Breast epithelium (tissue), 4 donors: ENCODE data around the gene BDKRB1. TPM values are rescaled to one million over a fixed set of nuclear protein-coding genes. Genes with fewer than 3 reads are reported as not detected.
A peak's percentile ranks its signal among the peaks of the same experiment; 100 is the strongest.

Experiments
- DNase-seq, 2 donors: peaks; one replicate each; pipeline ENCODE4 v3.0.0-alpha.2; 2019; ENCODE audit warnings: low spot score in 2 of 2
- H3K27ac ChIP-seq, 2 donors: fragments of 200-600 bp; sonication (generic) in 1 of 2; one replicate each; pipeline ENCODE4 v1.5.1; 2016 to 2019; ENCODE audit warnings: mild to moderate bottlenecking in 1 of 2
- H3K27me3 ChIP-seq, 2 donors: fragments of 200-600 bp; sonication (generic) in 1 of 2; one replicate each; pipeline versions ENCODE4 v1.5.1 to v1.6.0; 2017 to 2019; ENCODE audit warnings: control low read depth in 1 of 2, mild to moderate bottlenecking in 1 of 2
- H3K36me3 ChIP-seq: fragments of 200-600 bp; one replicate; pipeline ENCODE4 v1.5.1; 2019
- H3K4me1 ChIP-seq, 2 donors: fragments of 200-600 bp; sonication (generic); one replicate each; pipeline ENCODE4 v1.5.1; 2016 to 2019; ENCODE audit warnings: control low read depth in 1 of 2
- H3K4me3 ChIP-seq, 3 donors: fragments of 200-600 bp; sonication (generic); 1 replicate in 2 of 3; 2 replicates in 1 of 3; pipeline ENCODE4 v1.5.1; 2016 to 2019; ENCODE audit warnings: mild to moderate bottlenecking in 3 of 3, moderate library complexity in 2 of 3
- H3K9me3 ChIP-seq, 2 donors: fragments of 200-600 bp; sonication (generic) in 1 of 2; one replicate each; pipeline ENCODE4 v1.5.1; 2016 to 2019; ENCODE audit warnings: control low read depth in 1 of 2
- POLR2A ChIP-seq: fragments of 450-650 bp; IDR thresholded peaks from one replicate; pipeline ENCODE4 v1.6.1; 2016; ENCODE audit warnings: antibody characterized with exemption, mild to moderate bottlenecking, moderate library complexity
- POLR2AphosphoS5 ChIP-seq, 3 donors: sonication (generic); formaldehyde crosslinking; IDR thresholded peaks; one replicate each; pipeline ENCODE4 v1.6.1; 2017; ENCODE audit warnings: antibody characterized with exemption in 3 of 3
- intact Hi-C: fragments of 100-400 bp; cut with DNase I; formaldehyde crosslinking; loops from one replicate; pipeline ENCODE4 v1.15.1; 2023; ENCODE audit warnings: low total_unique reads
- total RNA-seq, 3 donors: library from RNA; depleted of rRNA; stranded (reverse); fragments of >200 nt; gene quantifications; one replicate each; pipeline ENCODE4 v1.1.0, GENCODE V29; 2016
- TF ChIP-seq, protein P1 (sequence below), 3 donors: fragments of 450-650 bp; IDR thresholded peaks; one replicate each; pipeline ENCODE4 v1.5.1; 2016 to 2017; ENCODE audit warnings: antibody characterized with exemption in 3 of 3, mild to moderate bottlenecking in 3 of 3, moderate library complexity in 3 of 3

The BDKRB1 gene
- total RNA-seq, 3 donors from 2014 or later = 5.9 TPM; not detected in 2

DNA sequence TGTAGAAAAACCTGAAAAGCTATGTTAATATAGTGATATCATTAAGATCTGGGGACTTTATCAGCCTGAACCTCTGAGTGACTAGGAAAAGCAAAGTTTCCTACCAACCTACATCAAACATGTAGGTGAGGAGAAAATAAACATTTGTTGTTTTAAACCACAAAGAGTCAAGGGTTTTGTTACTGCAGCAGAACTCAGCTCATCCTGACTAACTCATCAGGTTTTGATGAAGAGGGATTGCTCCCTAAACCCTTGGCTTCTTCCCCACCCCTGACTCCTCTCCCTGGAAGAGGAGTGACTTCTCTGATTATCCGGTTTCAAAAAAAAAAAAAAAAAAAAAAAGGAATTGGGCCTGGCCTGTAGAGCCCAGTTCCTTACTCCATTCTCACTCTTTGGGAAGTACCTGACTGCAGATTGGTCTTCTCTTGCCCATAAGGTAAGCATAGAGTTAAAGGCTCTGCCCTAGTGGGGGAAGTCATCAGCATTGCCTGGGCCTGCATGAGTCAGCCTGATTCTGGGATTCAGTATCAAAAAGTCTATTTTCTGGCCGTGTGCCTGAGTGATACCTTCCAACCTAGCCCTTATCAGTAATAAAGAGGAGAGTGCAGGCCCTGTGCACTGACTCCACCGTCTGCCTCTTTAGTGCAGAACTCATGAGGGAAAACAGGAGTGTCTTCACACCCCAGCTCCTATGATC is 16.9 kb downstream of the BDKRB1 start:
- no peak for TF ChIP-seq POLR2A
- no peak overlapping the region for H3K27ac ChIP-seq
- H3K4me3 ChIP-seq = no peak overlapping the region
- H3K9me3 ChIP-seq = peaks cover 7 to 11% of the 10 kb centered on the region in 2 donors
- intact Hi-C loops = loop anchor here (10.0 kb wide), 1 partner anchor 168 kb away; no protein-coding TSS in a partner anchor
- H3K27me3 ChIP-seq = no peaks in the 10 kb centered on the region
- no peaks in the 10 kb centered on the region for H3K36me3 ChIP-seq
- no peak for DNase-seq
- no peaks in the 10 kb centered on the region for H3K4me1 ChIP-seq

DNA sequence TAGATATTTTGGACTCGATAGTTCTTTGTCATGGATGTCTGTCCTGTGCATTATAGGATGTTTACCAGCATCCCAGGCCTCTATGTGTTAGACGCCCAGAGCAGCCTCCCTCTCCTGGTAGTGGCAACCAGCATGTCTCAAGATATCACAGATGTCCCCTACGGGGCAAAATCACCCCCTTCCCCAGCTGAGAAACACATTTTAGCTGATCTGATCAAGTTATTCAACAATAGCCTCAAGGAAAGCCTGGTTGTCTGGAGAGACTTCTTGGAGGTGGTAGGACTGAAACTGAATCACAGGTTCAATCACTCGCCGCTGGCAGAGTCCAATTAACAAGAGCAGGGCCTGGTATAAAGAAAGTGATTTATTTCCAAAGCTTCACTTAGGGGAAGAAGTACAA is 17.6 kb downstream of the BDKRB1 start:
- no peaks in the 10 kb centered on the region for H3K4me1 ChIP-seq
- intact Hi-C loops = loop anchor here (10.0 kb wide), 1 partner anchor 169 kb away; no protein-coding TSS in a partner anchor
- no peaks in the 10 kb centered on the region for H3K36me3 ChIP-seq
- no peaks in the 10 kb centered on the region for H3K27me3 ChIP-seq
- peak overlapping the region in 1 of 2 donors; percentile 34 for H3K27ac ChIP-seq
- H3K4me3 ChIP-seq = no peak overlapping the region
- peaks cover 14 to 17% of the 10 kb centered on the region in 2 donors for H3K9me3 ChIP-seq
- no peak for DNase-seq
- TF ChIP-seq POLR2A (no peak), POLR2AphosphoS5 (IDR thresholded peaks at IDR 0.05) (no peak)
- TF ChIP-seq, protein P1, sequence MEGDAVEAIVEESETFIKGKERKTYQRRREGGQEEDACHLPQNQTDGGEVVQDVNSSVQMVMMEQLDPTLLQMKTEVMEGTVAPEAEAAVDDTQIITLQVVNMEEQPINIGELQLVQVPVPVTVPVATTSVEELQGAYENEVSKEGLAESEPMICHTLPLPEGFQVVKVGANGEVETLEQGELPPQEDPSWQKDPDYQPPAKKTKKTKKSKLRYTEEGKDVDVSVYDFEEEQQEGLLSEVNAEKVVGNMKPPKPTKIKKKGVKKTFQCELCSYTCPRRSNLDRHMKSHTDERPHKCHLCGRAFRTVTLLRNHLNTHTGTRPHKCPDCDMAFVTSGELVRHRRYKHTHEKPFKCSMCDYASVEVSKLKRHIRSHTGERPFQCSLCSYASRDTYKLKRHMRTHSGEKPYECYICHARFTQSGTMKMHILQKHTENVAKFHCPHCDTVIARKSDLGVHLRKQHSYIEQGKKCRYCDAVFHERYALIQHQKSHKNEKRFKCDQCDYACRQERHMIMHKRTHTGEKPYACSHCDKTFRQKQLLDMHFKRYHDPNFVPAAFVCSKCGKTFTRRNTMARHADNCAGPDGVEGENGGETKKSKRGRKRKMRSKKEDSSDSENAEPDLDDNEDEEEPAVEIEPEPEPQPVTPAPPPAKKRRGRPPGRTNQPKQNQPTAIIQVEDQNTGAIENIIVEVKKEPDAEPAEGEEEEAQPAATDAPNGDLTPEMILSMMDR (IDR thresholded peaks at IDR 0.05) = no peak

DNA sequence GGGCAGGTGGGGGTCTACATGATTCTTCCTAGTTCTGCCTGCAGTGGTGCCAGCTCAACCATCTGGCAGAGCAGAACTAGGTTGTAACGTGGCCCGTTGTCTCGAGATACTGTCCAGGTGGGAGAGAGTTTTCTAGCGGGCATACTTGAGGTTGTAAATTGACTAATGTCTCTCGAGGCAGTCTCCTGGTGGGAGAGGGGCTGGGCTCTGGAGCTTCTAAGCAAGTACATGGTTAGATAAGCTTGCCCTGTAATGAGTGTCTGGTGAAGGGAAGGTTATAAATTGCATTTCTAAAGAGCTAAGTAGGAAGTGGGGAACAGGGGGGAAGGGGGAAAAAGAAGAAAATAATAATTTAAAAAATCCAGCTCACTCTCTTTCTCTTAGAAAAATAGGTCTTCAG is 18.1 kb downstream of the BDKRB1 start:
- H3K36me3 ChIP-seq = no peaks in the 10 kb centered on the region
- intact Hi-C loops = loop anchor here (10.0 kb wide), 1 partner anchor 169 kb away; no protein-coding TSS in a partner anchor

DNA sequence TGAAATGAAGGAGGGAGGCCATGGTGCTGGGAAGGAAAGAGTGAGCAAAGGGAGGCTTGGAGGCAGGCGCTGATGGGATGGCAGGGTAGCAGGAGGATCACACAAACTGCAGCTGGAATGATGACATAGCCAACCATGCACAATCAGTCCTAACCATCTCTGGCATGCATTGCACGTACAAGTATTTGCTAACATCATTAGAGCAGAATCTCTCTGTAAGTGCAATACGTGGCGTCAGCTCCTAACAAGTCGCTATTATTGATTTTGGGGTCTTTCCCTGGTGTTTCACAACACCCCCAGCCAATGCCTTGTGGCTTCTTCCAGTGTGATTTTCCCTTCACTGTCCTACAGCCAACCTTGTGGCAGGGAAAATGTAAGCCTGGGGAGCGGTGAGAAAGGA is 18.5 kb downstream of the BDKRB1 start:
- Histone ChIP-seq H3K4me3 (no peak overlapping the region), H3K9me3 (peaks cover 15 to 17% of the 10 kb centered on the region in 2 donors), H3K27ac (peak overlapping the region in 1 of 2 donors; percentile 9), H3K36me3 (no peaks in the 10 kb centered on the region), H3K27me3 (no peaks in the 10 kb centered on the region), H3K4me1 (no peaks in the 10 kb centered on the region)
- TF ChIP-seq, protein P1 (IDR thresholded peaks at IDR 0.05) = no peak
- TF ChIP-seq POLR2AphosphoS5 (IDR thresholded peaks at IDR 0.05) = no peak
- TF ChIP-seq POLR2A = no peak
- DNase-seq = no peak
- intact Hi-C loops = loop anchor here (10.0 kb wide), 1 partner anchor 170 kb away; no protein-coding TSS in a partner anchor

More for the DNA sequence above, 18.1 kb downstream of the BDKRB1 start:
- no peaks in the 10 kb centered on the region for H3K27me3 ChIP-seq
- H3K27ac ChIP-seq = peak overlapping the region in 1 of 2 donors; percentile 34
- H3K4me1 ChIP-seq = no peaks in the 10 kb centered on the region
- TF ChIP-seq POLR2AphosphoS5 (IDR thresholded peaks at IDR 0.05) (no peak), POLR2A (no peak)
- TF ChIP-seq, protein P1 (IDR thresholded peaks at IDR 0.05) = no peak
- no peak overlapping the region for H3K4me3 ChIP-seq
- no peak for DNase-seq
- H3K9me3 ChIP-seq = peaks cover 15 to 17% of the 10 kb centered on the region in 2 donors

DNA sequence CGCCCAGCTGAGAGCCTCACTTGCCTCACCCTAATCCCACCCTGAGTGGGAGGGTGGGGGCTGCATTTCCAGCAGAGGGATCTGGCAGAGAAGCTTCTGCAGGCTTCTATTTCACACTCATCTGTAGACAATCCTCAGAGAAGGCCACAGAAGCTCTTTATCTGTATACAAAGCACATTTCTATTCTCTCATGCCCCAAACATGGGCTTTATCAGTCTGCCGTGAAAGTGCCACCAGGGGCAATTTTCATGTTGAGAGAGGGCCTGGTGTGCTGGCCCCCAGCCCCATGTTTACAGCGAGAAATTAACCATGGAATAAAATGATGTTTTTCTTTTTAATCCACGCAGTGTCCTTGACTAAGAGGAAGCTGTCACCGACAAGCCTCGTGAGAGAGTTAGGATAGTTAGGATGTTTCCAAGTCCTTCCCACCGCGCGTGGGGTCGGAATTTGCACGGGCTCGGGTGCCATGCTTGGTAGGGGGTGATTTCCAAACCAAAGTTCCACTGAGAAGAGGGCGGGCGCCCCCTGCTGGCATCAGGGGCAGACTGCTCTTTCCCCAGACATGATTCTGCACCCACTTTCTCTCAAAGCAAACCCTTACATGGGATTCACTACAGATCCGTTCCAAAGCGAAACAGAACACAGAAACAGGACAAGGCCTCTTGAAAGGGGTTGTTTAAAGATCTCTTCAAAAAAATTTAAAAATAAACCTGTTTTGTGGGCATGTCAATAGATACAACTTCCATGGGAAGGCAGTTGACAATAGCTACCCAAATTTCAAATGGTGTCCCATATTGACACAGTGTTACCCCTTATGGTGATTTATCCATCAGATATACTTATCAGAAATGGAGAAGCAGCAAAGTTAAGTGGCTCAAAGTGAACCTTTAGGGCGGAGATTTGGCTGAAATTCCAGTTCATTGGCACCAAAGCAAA is 19.4 kb downstream of the BDKRB1 start:
- no peaks in the 10 kb centered on the region for H3K27me3 ChIP-seq
- intact Hi-C loops = loop anchor here (5.0 to 10.0 kb wide), 2 partner anchors 171 to 713 kb away; no protein-coding TSS in a partner anchor
- H3K4me3 ChIP-seq = no peak overlapping the region
- peak overlapping the region; percentile 9 to 38 for H3K27ac ChIP-seq
- TF ChIP-seq, protein P1 (IDR thresholded peaks at IDR 0.05) = peak; percentile 87 to 91 (median 90)
- TF ChIP-seq POLR2A (no peak), POLR2AphosphoS5 (IDR thresholded peaks at IDR 0.05) (no peak)
- H3K9me3 ChIP-seq = peaks cover 15 to 17% of the 10 kb centered on the region in 2 donors
- H3K4me1 ChIP-seq = no peaks in the 10 kb centered on the region
- DNase-seq = peak; percentile 53 to 72
- no peaks in the 10 kb centered on the region for H3K36me3 ChIP-seq
